HG03558 (cell line): ENCODE results near the gene NDUFB1.

ENCODE experiments used
- ATAC-seq: cut with Tn5 transposase; IDR thresholded peaks from one replicate; pipeline ENCODE4 v1.9.1; 2021; ENCODE audit warnings: moderate number of reproducible peaks; ENCODE audit not compliant: unreplicated experiment; ENCODE audit errors: extremely low read depth

NDUFB1 gene

DNA sequence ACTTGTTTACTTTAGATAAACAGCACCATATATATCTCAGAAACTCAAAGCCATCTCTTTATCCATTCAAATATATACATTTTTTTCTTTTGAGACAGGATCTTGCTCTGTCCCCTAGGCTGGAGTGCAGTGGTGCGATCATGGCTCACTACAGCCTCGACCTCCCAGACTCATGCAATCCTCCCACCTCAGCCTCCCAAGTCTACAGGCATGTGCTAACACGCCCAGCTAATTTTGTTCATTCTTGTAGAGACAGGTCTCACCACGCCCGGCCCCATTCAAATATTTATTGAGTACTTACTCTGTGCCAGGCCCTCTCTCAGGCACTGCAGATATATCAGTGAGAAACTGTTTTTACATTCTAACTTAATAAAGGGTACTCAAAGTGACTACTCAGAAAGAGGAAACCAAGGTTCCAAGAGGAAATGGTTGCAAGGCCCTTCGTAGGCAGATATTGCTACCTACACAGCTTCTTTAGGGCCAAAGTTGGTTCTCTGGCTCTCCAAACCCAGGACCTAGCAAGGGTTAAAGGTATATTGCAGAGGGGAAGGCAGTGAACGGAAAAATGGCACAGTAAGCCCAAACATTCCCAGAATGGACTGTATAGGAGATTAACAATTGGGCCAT lies 18.0 kb downstream of the NDUFB1 start:
- no peak for ATAC-seq

DNA sequence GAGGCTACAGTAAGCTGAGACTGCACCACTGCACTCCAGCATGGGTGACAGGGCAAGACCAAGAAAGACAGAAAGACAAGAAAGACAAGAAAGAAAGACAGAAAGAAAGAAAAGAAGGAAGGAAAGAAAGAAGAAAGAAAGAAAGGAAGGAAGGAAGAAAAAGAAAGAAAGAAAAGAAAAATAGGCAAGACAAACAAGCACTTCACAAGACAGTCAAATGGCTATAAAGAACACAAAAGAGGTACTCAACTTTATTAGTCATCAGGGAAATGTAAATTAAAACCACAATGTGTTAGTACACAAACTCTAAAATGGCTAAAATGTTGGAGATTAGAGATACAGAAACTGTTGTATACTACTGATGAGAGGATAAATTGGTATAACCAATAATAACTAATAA lies 21.7 kb downstream of the NDUFB1 start:
- no peak for ATAC-seq

GRCh38 chr14:92093320-92093719 lies 28.2 kb downstream of the NDUFB1 start:
- no peak for ATAC-seq

GRCh38 chr14:92088494-92088893 lies 33.0 kb downstream of the NDUFB1 start:
- ATAC-seq: no peak

GRCh38 chr14:92074555-92074954 lies 47.0 kb downstream of the NDUFB1 start:
- ATAC-seq: no peak
